Psoas muscle (tissue), 8 donors: Measurements from ENCODE around the gene ASPG. TPM values are rescaled to one million over a fixed set of nuclear protein-coding genes. Genes with fewer than 3 reads are reported as not detected.

ENCODE experiments used
- ATAC-seq, 4 donors: fragments of 200-7000 bp; cut with Tn5 transposase; one replicate each; pipeline ENCODE4 v1.9.1; 2020; ENCODE audit warnings: moderate library complexity in 3 of 4, mild to moderate bottlenecking in 2 of 4
- DNase-seq, 2 donors: peaks; one replicate each; pipeline ENCODE4 v3.0.0-alpha.2; 2020
- H3K27ac ChIP-seq: fragments of 200-600 bp; one replicate; pipeline ENCODE4 v1.8.0; 2022
- H3K27me3 ChIP-seq, 3 donors: fragments of 200-600 bp in 1 of 3; one replicate each; pipeline versions ENCODE4 v1.6.1 to v1.8.0; 2013 to 2022; ENCODE audit warnings: low read length in 2 of 3, mild to moderate bottlenecking in 2 of 3, moderate library complexity in 1 of 3; ENCODE audit not compliant: insufficient read depth in 3 of 3
- H3K36me3 ChIP-seq, 2 donors: fragments of 200-600 bp in 1 of 2; one replicate each; pipeline versions ENCODE4 v1.6.1 to v1.8.0; 2013 to 2022; ENCODE audit warnings: low read depth in 1 of 2, mild to moderate bottlenecking in 1 of 2, moderate library complexity in 1 of 2; ENCODE audit not compliant: insufficient read depth in 1 of 2
- H3K4me1 ChIP-seq: fragments of 200-600 bp; one replicate; pipeline ENCODE4 v1.8.0; 2022
- H3K4me3 ChIP-seq: fragments of 200-600 bp; one replicate; pipeline ENCODE4 v1.8.0; 2022; ENCODE audit warnings: mild to moderate bottlenecking
- H3K9me3 ChIP-seq: fragments of 200-600 bp; one replicate; pipeline ENCODE4 v1.8.0; 2022
- WGBS, 3 donors: extraction: QIAGEN DNeasy Blood & Tissue Kit; methylation state at CpG; one replicate each; pipeline versions ENCODE4 v1.1.6 to v1.1.7; 2013; 5-methylcytosine and 5-hydroxymethylcytosine counted together
- intact Hi-C, 2 donors: fragments of 100-400 bp; cut with DNase I; formaldehyde crosslinking; loops; one replicate each; pipeline versions ENCODE4 v1.11.0 to v1.14.2; 2022
- polyA plus RNA-seq, 3 donors: library from polyadenylated mRNA; stranded (reverse); fragments of 200-250 nt; gene quantifications; one replicate each; pipeline ENCODE4 v1.2.3, GENCODE V29; 2013
- total RNA-seq, 4 donors: library from RNA; stranded (reverse); fragmentation: NEBNext Ultra II Directional in 2 of 4; extraction: Animal tissue kit (Norgen Biotek cat#: 25700) in 2 of 4; gene quantifications; one replicate each; pipeline versions ENCODE4 v1.2.1 to v1.2.4, GENCODE V29; 2021 to 2023
- TF ChIP-seq, protein P1 (sequence below): fragments of 200-600 bp; IDR thresholded peaks from one replicate; pipeline ENCODE4 v1.8.0; 2022; ENCODE audit warnings: antibody characterized with exemption
- donor health status: healthy with polysubstance abuse.
- donor health status: DM: no; HTN: no; CAD: no; lungs with moderate emphysema.
- donor health status: Bipolar disorder and iron deficiency.
- donor health status: healthy.
- donor health status: DM: yes; HTN: yes; CAD: no.
- donor health status: DM: no; HTN: no; CAD: no.
- donor health status: DM: no; HTN: no; CAD: no.
- donor health status: DM: yes; HTN: yes; CAD: no.

ASPG gene
- total and polyA plus RNA-seq, 7 donors, result 0.04 to 0.84 (median 0.33) TPM; not detected in 1

- no peaks in the 10 kb centered on the region for H3K9me3 ChIP-seq
- H3K27ac ChIP-seq, result no peak overlapping the region
- intact Hi-C loops, result no loop called here
- no peak for DNase-seq
- ATAC-seq, result no peak
- TF ChIP-seq, protein P1, sequence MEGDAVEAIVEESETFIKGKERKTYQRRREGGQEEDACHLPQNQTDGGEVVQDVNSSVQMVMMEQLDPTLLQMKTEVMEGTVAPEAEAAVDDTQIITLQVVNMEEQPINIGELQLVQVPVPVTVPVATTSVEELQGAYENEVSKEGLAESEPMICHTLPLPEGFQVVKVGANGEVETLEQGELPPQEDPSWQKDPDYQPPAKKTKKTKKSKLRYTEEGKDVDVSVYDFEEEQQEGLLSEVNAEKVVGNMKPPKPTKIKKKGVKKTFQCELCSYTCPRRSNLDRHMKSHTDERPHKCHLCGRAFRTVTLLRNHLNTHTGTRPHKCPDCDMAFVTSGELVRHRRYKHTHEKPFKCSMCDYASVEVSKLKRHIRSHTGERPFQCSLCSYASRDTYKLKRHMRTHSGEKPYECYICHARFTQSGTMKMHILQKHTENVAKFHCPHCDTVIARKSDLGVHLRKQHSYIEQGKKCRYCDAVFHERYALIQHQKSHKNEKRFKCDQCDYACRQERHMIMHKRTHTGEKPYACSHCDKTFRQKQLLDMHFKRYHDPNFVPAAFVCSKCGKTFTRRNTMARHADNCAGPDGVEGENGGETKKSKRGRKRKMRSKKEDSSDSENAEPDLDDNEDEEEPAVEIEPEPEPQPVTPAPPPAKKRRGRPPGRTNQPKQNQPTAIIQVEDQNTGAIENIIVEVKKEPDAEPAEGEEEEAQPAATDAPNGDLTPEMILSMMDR, result no peak
- no peak overlapping the region for H3K4me3 ChIP-seq
- peaks cover 0 to 6% (median 0%) of the 10 kb centered on the region in 3 donors for H3K27me3 ChIP-seq
- 72 to 89% (median 89%) methylated on average over 2 of the region's 2 CpGs for WGBS, 3 donors
- no peaks in the 10 kb centered on the region for H3K4me1 ChIP-seq
- H3K36me3 ChIP-seq, result no peaks in the 10 kb centered on the region
Measured at GRCh38 chr14:104048758-104049507, 36.6 kb upstream of the ASPG start.

DNA sequence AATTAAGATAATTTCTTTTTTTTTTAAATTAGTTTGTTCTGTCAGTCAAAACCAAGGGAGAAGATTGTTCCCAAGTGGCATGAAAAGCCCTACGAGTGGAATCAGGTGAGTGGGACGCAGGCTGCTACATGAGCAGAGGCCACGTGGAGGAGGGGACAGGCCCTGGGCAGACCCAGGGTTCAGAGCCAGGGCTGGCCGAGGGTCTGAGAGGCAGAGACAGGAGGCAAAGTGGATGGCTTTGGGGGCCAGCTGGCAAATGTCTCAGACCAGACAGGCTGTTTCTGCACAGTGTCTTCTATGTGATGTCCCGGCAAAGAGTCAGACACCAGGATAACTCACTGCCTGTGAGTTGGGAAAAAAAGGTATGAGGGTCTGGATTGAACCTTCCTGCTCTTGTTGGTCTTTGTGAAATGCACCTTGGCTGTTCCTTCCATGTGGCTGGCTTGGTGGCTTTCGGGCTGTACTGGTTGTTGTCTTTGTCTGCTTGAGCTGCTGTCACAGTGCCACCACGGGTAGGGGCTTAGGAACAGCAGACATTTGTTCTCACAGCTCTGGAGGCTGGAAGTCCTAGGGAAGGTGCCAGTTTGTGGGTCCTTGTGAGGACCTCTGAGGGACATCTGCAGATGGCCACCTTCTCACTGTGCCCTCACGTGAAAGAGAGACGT is 35.8 kb upstream of the ASPG start:
- WGBS, 3 donors, result 40 to 55% (median 44%) methylated on average over 9 of the region's 9 CpGs
- Histone ChIP-seq H3K36me3 (no peaks in the 10 kb centered on the region), H3K4me3 (no peak overlapping the region), H3K4me1 (no peaks in the 10 kb centered on the region), H3K27me3 (peaks cover 0 to 13% (median 3%) of the 10 kb centered on the region in 3 donors), H3K9me3 (no peaks in the 10 kb centered on the region), H3K27ac (no peak overlapping the region)
- ATAC-seq, result no peak
- intact Hi-C loops, result no loop called here
- TF ChIP-seq, protein P1, result no peak
- no peak for DNase-seq

DNA sequence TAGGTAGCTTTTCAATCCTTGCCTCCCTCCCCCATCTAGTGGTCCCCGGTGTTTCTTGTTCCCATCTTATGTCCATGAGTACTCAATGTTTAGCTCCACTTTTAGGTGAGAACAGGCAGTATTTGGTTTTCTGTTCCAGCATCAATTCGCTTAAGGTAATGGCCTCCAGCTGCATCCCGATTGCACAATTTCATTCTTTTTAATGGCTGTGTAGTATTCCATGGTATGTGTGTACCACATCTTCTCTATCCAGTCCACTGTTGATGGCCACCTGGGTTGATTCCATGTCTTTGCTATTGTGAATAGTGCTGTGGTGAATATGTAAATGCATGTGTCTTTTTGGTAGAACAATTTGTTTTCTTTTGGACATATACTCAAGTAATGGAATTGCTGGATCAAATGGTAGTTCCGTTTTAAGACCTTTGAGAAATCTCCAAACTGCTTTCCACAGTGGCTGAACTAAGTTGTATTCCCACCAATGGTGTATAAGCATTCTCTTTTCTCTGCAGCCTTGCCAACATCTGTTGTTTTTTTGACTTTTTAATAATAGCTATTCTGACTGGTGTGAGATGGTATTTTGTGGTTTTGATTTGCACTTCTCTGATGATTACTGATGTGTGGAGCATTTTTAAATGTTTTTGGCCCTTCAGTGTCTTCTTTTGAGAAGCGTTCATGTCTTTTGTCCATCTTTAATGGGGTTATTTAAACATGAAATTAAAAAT is 34.2 kb upstream of the ASPG start:
- TF ChIP-seq, protein P1, result no peak
- peaks cover 0 to 14% (median 4%) of the 10 kb centered on the region in 3 donors for H3K27me3 ChIP-seq
- intact Hi-C loops, result no loop called here
- H3K9me3 ChIP-seq, result no peaks in the 10 kb centered on the region
- 80 to 92% (median 86%) methylated on average over 5 of the region's 5 CpGs for WGBS, 3 donors
- no peak overlapping the region for H3K4me3 ChIP-seq
- H3K27ac ChIP-seq, result no peak overlapping the region
- ATAC-seq (no peak), DNase-seq (no peak)
- no peaks in the 10 kb centered on the region for H3K4me1 ChIP-seq
- no peaks in the 10 kb centered on the region for H3K36me3 ChIP-seq

DNA sequence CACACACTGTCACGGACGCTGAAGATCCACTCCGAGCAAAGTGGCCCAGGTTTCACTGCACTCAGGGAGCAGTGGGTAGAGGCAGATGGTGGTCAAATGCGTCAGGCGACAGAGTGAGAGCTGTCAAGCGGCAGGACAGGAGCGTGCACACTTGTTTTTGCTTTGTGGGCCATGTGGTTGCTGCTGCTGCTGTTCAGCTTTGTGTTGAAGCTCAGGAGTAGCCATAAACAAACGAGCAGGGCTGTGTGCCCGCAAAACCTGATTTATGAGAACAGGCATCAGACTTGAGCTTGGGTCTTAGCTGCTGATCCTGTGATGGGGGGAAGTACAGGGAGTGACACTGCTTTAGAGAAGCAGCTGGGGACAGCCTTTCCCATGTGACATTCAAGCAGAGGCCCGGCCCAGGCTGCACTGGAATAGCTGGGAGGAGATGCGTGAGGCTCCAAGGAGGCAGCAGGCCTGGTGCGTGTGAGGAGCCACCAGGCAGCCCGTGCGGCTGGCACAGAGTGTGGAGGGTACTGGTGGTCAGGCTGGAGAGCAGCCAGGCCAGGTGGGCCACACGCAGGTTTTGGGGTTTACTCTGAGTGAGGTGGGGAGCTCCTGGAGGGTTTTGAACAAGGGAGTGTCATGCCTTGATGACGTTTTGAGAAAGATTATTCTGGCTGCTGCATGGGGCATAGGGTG is 31.1 kb upstream of the ASPG start:
- no peak for ATAC-seq
- no peak for DNase-seq
- no peaks in the 10 kb centered on the region for H3K36me3 ChIP-seq
- H3K9me3 ChIP-seq, result no peaks in the 10 kb centered on the region
- no peak overlapping the region for H3K4me3 ChIP-seq
- intact Hi-C loops, result no loop called here
- H3K4me1 ChIP-seq, result no peaks in the 10 kb centered on the region
- H3K27me3 ChIP-seq, result peaks cover 0 to 14% (median 4%) of the 10 kb centered on the region in 3 donors
- TF ChIP-seq, protein P1, result no peak
- WGBS, 3 donors, result 67 to 76% (median 75%) methylated on average over 16 of the region's 16 CpGs
- no peak overlapping the region for H3K27ac ChIP-seq
